Measurements from ENCODE around the gene RAB27A.
"Not testable (repeated sequence)": the region's sequence is repeated elsewhere in the genome, so short reads cannot be mapped to it uniquely, and the experiment has no call there.

The RAB27A gene

DNA sequence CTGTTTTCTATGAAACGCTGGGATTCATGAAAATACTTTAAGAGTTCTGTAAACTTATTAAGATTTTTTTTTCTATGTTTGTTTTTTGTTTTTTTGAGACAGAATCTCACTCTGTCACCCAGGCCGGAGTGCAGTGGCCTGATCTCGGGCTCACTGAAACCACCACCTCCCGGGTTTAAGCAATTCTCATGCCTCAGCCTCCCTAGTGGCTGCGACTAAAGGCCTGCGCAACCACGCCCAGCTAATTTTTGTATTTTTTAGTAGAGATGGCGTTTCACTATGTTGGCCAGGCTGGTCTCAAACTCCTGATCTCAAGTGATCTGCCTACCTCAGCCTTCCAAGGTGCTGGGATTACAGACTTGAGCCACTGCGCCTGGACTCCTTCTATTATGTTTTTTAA, 39.7 kb downstream of the RAB27A start:
- DNase-seq = not testable (repeated sequence)

DNA sequence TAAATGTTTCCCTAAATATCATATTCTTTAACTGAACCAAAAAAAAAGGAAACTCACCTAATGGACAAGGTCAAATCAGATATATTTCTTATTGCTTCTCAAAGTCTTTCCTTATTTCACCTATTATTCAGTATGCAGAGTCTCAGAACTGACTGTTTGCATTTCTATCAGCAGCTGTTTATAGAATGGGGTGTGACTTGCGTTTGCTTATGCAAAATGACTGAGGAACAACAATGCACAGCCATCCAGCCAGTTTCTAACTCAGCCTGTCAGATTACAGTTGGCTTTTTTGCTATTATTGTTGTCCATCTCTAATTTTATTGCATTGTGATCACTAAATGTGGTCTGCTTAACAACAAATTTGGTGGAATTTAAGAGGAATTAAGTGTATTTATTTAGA, 40.7 kb downstream of the RAB27A start:
- no peak for DNase-seq

- DNase-seq = no peak
Observed at GRCh38 chr15:55247766-55248427, 41.7 kb downstream of the RAB27A start.

GRCh38 chr15:55247311-55247710, 42.3 kb downstream of the RAB27A start:
- DNase-seq = no peak

DNA sequence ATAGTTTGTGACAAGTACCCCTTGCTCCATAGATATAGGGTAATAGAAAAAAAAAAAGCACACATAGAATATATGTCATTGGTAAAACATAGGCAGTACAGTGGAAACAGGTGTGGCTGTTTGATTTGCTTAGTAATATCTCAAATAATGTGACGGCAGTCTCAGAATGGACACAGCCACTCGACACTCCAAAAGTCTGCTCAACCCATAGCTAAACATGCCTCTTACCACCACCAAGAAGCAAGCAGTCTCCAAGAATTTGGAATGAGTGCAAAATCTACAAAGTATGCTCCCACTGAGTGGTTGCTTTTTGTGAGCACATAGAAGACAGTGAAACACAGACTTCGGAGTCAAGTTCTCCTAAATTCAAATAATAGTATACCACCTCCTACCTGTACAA, 43.0 kb downstream of the RAB27A start:
- DNase-seq = no peak

DNA sequence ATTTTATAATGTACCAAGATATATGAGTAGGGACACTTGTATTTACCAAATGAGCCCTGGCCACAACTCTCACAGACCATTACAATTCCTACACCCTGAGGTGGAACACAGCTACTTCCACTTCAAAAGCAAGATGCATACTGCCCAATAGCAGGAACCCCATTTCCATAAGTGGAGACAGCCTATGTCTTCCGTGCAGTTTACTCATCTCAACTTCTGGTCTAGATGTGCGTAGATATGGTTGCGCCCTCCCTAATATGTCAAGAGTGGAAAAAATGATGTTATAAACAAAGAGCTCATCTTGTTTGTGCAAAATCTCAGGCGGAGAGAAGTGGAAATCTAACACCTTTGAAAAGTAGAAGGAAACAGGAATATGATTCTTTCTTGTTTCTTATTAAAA, 44.6 kb downstream of the RAB27A start:
- no peak for DNase-seq

- no peak for DNase-seq
Observed at GRCh38 chr15:55241891-55242290, 47.7 kb downstream of the RAB27A start.

DNA sequence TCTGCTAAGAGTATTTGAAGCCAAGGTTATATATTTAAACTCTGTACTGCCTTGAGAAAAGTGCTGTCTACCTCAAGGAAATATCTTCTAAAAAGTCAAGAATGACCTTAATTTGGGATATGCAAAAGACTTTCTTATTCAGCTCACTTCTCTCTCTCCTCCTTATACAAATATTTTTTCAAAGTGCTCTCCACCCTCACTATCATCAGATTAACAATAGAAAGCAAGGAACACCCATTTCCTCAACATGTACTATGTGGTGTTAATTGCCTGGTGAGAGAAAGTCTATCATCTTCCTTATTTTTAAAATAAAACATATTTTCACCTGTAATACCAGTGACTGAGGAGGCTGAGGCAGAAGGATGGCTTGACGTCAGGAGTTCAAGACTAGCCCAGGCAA, 48.4 kb downstream of the RAB27A start:
- no peak for DNase-seq

DNA sequence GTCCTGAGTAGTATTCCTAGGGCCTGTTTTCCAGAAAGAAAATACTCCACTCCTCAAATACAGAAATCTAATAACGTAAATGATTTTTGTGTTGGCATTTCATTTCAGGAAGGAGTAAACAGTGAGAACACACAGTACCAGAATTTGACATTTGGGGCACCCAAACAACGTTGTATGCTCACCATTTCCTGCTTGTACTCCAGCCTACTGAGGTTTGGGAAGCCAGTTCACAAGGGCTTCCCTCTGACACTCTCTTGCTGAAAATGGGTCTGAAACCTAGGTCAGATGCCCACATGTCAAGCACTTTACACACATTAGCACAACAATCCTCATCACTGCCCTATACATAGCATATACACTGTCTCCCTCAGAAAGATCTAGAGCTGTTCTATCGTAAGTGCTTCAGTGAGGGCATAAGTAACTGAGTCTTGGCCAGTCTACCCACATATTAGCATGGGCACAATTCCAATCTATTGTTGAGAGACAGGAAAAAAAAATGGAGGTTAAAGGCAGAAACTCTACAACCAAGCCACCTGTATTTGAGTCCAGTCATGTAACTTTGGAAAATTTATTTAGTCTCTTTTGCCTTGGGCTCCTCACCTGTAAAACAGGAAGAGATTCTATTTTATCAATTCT, 49.4 kb downstream of the RAB27A start:
- no peak for DNase-seq

GRCh38 chr15:55239440-55240124, 50.0 kb downstream of the RAB27A start:
- no peak for DNase-seq

DNA sequence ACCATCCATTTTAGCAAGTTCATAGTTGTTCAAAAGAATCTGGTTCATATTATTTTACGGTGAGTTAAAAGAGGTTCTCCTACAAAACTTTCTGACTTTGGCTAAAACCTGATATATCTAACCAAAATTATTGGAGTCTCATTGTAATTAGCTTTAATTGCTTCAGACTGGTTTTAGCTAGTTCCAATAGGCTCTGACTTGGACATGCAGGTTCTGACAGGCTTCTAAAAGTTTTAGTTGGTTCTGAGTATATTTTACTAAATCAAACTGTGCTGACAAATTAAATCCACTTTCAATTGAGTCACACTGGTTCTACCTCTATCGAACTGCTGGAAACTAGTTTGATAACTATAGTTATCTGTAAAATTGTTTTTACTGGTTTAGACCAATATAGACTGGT, 50.7 kb downstream of the RAB27A start:
- DNase-seq = no peak

GRCh38 chr15:55237219-55238130, 52.1 kb downstream of the RAB27A start:
- DNase-seq = no peak

GRCh38 chr15:55235546-55236036, 54.0 kb downstream of the RAB27A start:
- DNase-seq = no peak

- no peak for DNase-seq
Observed at GRCh38 chr15:55234800-55235104, 54.9 kb downstream of the RAB27A start.

DNA sequence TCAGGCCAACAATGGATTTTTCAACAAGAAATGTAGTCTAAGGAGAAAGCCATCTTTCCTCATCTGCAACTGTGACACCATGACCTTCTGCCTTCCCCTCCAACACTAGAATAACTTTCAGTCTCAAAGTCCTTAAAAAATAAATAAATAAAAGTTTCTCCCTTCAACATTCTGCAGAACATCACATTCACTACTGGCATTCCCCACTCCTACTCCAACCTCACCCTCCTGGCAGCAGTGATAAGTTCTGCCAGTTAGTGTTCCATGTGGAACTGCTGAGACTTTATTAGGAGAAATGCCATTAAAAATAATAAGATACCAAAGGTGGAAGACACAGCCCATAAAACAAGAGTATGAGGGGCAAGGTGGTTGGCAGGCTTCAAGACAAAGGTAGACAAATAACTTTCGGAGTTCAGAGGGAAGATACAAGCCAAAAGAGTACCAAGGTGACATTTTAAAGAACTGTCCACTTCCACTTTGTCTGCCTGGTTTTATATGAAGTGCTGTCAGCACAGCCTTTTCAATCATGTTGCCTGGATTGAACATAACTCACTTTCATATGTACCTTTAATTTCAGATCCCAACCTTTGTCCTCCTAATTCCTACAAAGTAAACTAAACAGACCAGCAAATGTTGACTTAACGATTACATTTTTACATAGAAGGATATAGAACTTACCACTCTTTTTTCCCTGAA, 55.4 kb downstream of the RAB27A start:
- no peak for DNase-seq

GRCh38 chr15:55231455-55231854, 58.2 kb downstream of the RAB27A start:
- no peak for DNase-seq

DNA sequence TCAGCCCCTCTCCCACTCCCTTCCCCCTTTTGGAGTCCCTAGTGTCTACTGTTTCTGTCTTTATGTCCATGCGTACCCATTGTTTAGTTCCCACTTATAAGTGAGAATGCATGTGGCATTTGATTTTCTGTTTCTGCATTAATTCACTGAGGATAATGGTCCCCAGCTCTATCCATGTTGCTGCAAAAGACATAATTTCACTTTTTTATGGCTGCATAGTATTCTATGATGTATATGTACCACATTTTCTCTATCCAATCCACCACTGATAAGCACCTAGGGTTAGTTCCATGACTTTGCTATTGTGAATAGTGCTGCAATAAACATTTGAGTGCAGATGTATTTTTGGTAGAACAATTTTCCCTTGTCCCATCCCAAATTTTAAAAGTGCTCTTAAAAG, 58.7 kb downstream of the RAB27A start:
- no peak for DNase-seq

- no peak for DNase-seq
Observed at GRCh38 chr15:55230051-55230670, 59.5 kb downstream of the RAB27A start.

- no peak for DNase-seq
Observed at GRCh38 chr15:55226127-55226526, 63.5 kb downstream of the RAB27A start.

DNA sequence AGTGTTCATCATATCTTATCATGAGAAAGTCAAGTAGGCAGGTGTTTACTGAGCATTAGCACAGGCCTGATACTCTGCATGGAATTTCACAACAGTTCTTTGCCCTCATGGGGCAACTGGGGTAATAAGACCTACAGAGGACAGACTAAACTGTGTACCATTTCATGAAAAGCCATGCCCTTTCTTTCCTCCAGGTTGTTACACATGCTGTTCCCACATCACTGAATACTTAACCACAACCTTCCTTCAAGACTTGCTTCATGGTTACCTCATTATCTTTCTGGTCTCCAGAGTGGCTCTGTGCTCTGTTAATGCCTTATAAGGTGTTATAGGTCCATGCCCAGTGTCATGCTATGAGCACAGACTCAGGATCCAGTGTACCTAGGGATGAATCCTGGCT, 64.7 kb downstream of the RAB27A start:
- DNase-seq = no peak

- DNase-seq = no peak
Observed at GRCh38 chr15:55222588-55222987, 67.0 kb downstream of the RAB27A start.
